Stimulated activated naive CD4-positive, alpha-beta T cell treated with Interleukin-2 at 50 U/mL for 16 hours (primary cell): Measurements from ENCODE around the gene FBXO30.
A peak's percentile ranks its signal among the peaks of the same experiment; 100 is the strongest.

Experiments used
- DNase-seq: peaks from one replicate; lab custom pipeline; 2025; lab: John Stamatoyannopoulos, UW

The FBXO30 gene, protein sequence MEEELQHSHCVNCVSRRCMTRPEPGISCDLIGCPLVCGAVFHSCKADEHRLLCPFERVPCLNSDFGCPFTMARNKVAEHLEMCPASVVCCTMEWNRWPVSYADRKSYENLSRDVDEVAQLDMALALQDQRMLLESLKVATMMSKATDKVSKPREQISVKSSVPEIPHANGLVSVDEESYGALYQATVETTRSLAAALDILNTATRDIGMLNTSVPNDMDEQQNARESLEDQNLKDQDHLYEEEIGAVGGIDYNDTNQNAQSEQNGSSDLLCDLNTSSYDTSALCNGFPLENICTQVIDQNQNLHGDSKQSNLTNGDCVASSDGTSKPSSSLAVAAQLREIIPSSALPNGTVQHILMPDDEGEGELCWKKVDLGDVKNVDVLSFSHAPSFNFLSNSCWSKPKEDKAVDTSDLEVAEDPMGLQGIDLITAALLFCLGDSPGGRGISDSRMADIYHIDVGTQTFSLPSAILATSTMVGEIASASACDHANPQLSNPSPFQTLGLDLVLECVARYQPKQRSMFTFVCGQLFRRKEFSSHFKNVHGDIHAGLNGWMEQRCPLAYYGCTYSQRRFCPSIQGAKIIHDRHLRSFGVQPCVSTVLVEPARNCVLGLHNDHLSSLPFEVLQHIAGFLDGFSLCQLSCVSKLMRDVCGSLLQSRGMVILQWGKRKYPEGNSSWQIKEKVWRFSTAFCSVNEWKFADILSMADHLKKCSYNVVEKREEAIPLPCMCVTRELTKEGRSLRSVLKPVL

DNA sequence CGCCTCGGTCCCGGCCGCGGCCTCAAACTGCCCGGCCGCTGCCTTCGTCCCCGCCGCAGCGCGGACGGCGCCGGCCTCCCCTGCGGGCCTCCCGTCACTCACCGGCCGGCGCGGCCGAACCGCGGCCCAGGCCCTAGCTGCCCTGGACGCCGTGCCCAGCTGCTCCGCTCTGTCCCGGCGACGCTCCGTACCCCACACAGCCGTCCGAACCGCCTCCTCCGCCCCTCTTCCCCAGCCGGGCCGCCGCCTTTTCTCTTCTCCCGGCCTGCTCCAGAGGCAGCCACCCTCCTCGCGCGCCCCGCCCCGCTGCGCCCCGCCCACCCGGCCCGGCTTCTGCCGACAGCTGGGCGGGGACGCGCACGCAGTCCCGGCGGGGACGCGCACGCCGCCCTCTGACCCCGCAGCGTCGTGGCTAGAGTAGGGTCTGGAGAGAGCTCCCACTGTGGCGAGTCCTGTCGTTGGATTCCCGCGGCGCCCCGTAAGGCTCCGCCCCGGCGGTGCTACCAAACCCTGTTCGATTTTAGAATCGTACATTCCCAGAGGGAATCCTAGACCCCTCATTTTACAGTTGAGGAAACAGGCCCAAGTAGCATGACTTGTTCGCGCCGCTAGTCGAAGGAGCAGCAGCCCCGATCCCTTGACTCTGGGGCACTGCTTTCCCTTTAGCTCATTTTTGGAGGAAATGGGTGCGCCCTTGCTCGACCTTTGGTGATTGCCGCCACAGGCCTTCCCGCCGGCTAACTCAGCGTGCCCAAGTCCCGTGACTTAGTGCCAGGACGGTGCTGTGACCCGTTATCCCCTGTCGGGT, at the start of gene FBXO30:
FBXO30 (minus strand) TSS at position 295 of the 808 bp plus-strand sequence. CDS start 8,390 bp downstream, outside the sequence.
- DNase-seq = peak; percentile 94

DNA sequence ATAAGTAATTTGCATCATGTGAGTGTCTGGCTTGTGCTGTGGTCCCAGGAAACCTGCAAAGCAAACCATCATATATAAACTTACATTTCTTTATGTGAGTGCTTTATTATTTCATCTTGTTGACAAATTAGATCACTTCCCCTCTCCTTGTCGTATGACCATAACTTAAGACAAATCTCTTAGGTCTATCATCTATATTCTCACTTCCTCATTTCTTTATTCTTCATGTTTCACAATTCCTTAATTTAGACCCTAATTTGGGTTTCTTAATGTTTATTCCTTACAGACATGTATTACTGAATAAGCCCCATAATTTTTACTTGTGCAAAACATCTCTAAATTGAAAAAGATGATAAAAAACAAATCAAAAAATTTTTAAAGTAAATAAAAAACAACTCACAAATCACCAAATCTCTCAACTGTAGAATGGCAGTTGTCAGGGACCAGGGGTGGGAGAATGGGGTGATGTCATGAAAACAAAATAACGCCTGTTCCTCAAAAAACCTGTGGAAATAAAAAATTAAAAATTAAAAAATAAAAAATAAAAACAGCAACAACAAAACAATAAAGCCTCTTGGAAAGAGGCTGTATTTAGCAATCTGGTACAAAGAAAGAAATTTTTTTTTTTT, 49.5 kb upstream of the FBXO30 start:
- no peak for DNase-seq

DNA sequence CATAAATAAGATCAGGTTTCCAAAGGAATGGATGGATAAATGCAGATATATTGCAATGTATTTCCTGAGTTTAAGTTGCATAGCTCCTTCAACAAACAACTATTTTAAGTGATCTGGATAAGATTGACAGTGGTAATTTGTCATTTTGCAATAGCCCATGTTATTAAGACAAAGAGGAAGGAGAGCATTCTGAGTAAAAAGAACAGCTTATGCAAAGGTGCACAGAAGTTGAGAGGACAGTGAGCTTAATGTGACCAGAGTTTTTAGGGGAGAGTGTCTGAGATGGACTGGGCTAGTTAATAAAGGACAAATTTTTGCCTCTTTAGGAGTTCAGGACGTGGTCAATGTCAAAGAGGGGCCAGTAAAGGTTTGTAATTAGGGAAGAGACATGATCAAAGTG, 48.8 kb upstream of the FBXO30 start:
- DNase-seq = no peak

DNA sequence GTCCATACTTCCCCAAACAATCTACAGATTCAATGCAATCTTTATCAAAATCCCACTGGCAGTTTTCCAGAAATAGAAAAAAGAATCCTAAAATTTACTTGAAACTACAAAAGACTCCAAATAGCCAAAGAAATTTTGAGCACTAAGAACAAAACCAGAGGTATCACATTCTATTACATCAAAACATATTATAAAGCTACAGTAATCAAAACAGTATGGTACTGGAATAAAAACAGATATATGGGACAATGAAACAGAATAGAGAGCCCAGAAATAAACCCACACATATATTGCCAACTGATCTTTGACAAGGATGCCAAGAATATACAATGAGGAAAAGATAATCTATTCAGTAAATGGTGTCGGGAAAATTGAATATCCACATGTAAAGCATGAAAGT, 46.0 kb upstream of the FBXO30 start:
- no peak for DNase-seq

DNA sequence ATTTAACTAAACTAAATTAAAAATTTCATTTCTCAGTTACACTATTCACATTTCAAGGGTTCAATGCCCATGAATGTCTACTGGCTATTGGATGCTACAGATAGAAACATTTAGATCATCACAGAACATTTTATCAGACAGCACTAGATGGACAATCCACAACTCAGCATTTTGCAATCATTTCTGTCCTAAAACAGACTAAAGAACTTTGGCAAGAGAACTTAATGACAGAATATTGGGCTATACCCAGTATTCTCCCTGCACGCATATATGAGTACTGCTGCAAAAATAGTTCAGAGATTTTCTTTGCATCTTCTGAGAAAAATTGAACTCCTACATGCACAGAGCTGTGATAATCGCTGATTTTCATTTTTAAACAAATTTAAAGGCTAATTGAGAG, 36.1 kb upstream of the FBXO30 start:
- DNase-seq = no peak

- DNase-seq = no peak
These were observed 33.9 kb upstream of the FBXO30 start for GRCh38 chr6:145848541-145848940.

- no peak for DNase-seq
These were observed 31.0 kb upstream of the FBXO30 start for GRCh38 chr6:145845557-145845956.

DNA sequence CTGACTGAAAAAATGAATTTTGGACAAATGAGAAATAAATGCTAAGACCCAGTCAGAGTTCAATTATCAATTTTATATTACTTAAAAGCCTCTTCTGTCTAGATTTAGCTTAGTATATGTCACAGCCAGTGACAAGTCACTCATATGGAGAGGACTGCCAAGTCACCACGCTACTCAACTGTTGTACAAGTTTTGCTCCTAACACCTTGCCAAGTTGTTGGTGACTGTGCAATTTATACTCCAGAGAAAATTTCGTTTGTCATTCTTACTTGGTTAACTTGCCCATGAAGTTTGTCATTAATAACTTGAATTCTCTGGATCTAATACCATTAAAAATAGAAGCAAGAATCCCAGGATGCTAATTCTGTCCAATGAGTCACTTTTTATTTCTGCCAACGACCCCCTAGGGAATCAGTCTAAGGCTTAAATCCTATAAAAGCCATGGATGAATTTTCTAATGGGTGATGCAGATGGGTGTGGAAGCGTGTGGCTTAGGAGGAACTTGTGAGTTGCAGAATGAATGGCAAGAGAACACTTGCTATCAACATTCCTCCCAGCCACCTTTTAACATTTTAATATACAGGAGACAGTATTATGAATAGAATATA, 30.4 kb upstream of the FBXO30 start:
- no peak for DNase-seq

- no peak for DNase-seq
These were observed 28.3 kb upstream of the FBXO30 start for GRCh38 chr6:145842693-145843546.

GRCh38 chr6:145841668-145842067, 27.1 kb upstream of the FBXO30 start:
- DNase-seq = no peak

- DNase-seq = no peak
These were observed 25.1 kb upstream of the FBXO30 start for GRCh38 chr6:145839653-145840052.

DNA sequence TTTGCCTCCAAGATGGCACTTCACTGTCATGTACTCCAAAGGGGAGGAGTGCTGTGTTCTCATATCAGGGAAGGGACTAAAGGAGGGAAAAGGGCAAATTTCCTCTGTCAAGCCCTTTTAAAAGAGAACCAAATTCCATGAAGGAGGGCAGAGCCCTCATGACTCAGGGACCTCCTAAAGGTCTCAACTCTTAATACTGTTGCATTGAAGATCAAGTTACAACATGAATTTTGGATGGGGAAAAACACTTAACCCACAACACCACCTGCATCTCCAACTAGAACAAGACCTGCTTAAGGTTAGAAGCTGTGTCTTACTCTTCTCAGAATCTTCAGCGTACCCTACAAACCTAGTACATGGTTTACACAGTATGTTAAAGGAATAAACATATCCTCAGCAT, 23.7 kb upstream of the FBXO30 start:
- DNase-seq = no peak

DNA sequence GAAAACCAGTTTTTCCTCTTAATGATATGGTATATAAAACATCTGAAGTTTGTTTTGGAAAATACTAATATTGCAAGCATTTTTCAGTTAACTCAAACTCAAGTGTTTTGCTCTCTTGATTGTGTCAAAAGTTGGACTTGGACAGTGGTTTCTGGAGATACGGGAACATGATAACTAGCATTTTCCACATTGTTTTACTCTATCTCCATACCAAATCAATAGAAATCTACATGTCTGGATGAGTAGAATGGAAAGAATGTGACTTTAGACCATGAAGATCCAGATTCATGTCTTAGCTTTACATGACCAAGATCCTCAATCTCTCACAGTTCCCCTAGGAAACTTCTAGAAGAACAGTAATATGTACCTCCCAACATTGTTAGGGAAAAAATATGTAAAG, 22.2 kb upstream of the FBXO30 start:
- no peak for DNase-seq

GRCh38 chr6:145836170-145836569, 21.6 kb upstream of the FBXO30 start:
- DNase-seq = no peak

- no peak for DNase-seq
These were observed 16.0 kb upstream of the FBXO30 start for GRCh38 chr6:145830612-145831011.

DNA sequence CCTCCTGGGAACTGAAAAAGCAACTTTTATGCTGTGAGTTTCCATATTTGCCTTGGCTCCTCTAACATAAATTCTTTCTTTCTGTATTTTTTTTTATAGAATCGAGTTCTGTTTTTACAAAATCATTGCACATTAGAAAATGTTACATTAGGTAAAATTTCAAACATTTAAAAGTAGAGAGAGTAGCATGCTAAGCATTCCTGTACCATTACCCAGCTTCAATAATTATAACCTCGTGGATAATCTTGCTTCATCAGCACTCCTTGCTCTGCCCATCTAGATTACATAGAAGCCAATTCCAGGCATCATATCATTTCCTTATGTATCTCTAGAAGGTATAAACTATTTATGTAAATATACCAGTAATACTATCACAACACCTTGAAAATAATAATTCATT, 15.4 kb upstream of the FBXO30 start:
- no peak for DNase-seq

DNA sequence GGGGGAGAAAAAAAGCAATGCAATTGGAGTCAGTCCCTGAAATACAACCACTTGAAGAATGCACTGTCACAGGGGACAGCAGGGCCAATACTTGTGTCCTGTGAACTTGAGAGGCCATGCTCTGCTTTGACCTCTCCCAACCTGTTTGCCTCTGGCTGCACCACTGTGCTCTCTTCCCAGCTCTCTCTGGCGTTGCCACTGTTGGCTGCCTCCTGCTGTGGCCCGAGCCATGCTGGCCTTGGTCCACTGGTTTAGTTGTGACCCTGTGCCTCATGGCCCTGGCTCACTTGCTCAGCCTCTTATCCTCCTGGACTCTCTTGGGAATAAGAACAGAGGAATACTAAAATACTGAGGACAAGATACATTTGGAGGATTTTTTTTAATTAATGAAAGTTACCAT, 14.5 kb upstream of the FBXO30 start:
- DNase-seq = no peak

- DNase-seq = no peak
These were observed 9.7 kb upstream of the FBXO30 start for GRCh38 chr6:145824344-145824743.

DNA sequence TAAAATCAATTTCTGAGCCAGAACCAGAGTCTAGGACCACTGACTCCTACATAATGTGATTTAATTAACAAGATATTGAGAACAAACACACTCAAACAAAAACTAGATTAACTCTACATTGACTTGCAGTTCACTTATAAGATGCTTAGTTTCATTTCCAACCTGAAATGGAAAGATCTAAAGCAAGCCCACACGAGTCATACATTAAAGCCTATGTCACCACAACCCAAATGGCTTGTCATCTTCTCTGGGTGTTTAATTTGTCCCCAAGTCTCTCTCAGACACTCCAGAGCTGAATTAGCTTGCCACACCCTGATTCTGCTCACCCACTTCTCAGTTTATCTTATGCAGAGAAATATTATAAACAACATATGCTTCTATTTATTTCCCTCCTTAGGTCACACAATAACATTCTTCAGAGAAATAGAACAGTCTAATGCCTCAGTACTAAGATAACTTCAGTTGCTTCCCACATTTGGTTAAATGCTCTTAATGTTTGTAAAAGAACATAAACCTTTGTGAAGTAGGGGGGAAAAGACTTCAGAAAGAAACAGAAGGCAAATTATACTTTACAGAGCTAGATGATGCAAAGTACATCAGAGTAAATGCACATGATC, 8.8 kb upstream of the FBXO30 start:
- no peak for DNase-seq

GRCh38 chr6:145822456-145822855, 7.9 kb upstream of the FBXO30 start:
- DNase-seq = no peak
